ENCODE results near the gene WWOX.

Gene WWOX

GRCh38 chr16:79121906-79122305, 1022.5 kb downstream of the WWOX start:
- no peaks in the 10 kb centered on the region for H3F3A ChIP-seq (ENCODE audit: insufficient read depth, low read length)
- no peak overlapping the region for H3K9ac ChIP-seq (ENCODE audit: low read length)
- no peaks in the 10 kb centered on the region for H3K9me3 ChIP-seq (replicated peaks; ENCODE audit: insufficient read depth, low read length)
- no peaks in the 10 kb centered on the region for H3K4me1 ChIP-seq (ENCODE audit: low read length)
- no peak overlapping the region for H3K27ac ChIP-seq (ENCODE audit: low read length)
- no peak overlapping the region for H3K4me3 ChIP-seq (ENCODE audit: low read length)
- no peak for DNase-seq
- no peak for TF ChIP-seq CTCF (IDR thresholded peaks at IDR 0.05; ENCODE audit: low read length)
- TF ChIP-seq EZH2phosphoT487 (IDR thresholded peaks at IDR 0.05; ENCODE audit: low read length) = no peak
- TF ChIP-seq EZH2 (optimal IDR thresholded peaks at IDR 0.05; ENCODE audit: low read depth, low read length) = no peak
- H4K20me1 ChIP-seq (ENCODE audit: insufficient read depth, low read length) = no peaks in the 10 kb centered on the region
- no peaks in the 10 kb centered on the region for H3K79me2 ChIP-seq (ENCODE audit: low read length)
- H2AFZ ChIP-seq (ENCODE audit: low read length) = no peak overlapping the region
- H3K4me2 ChIP-seq (ENCODE audit: low read depth, low read length) = no peak overlapping the region
- H3K27me3 ChIP-seq (replicated peaks; ENCODE audit: insufficient read depth, low read length) = no peaks in the 10 kb centered on the region
- H3K36me3 ChIP-seq (replicated peaks; ENCODE audit: insufficient read depth, low read length) = no peaks in the 10 kb centered on the region
- no peaks in the 10 kb centered on the region for H3K9me2 ChIP-seq (replicated peaks; ENCODE audit: insufficient read depth, low read length)

- no peak for TF ChIP-seq EZH2phosphoT487 (IDR thresholded peaks at IDR 0.05; ENCODE audit: low read length)
- no peak for TF ChIP-seq CTCF (IDR thresholded peaks at IDR 0.05; ENCODE audit: low read length)
- no peak for TF ChIP-seq EZH2 (optimal IDR thresholded peaks at IDR 0.05; ENCODE audit: low read depth, low read length)
- no peaks in the 10 kb centered on the region for H3K27me3 ChIP-seq (replicated peaks; ENCODE audit: insufficient read depth, low read length)
- no peaks in the 10 kb centered on the region for H3K9me3 ChIP-seq (replicated peaks; ENCODE audit: insufficient read depth, low read length)
- no peak overlapping the region for H3K4me2 ChIP-seq (ENCODE audit: low read depth, low read length)
- no peaks in the 10 kb centered on the region for H3K36me3 ChIP-seq (replicated peaks; ENCODE audit: insufficient read depth, low read length)
- no peak overlapping the region for H3K9ac ChIP-seq (ENCODE audit: low read length)
- H4K20me1 ChIP-seq (ENCODE audit: insufficient read depth, low read length) = no peaks in the 10 kb centered on the region
- DNase-seq = no peak
- H3K9me2 ChIP-seq (replicated peaks; ENCODE audit: insufficient read depth, low read length) = no peaks in the 10 kb centered on the region
- no peak overlapping the region for H3K27ac ChIP-seq (ENCODE audit: low read length)
- H2AFZ ChIP-seq (ENCODE audit: low read length) = no peak overlapping the region
- H3K4me3 ChIP-seq (ENCODE audit: low read length) = no peak overlapping the region
- H3K4me1 ChIP-seq (ENCODE audit: low read length) = no peaks in the 10 kb centered on the region
- no peaks in the 10 kb centered on the region for H3K79me2 ChIP-seq (ENCODE audit: low read length)
- no peaks in the 10 kb centered on the region for H3F3A ChIP-seq (ENCODE audit: insufficient read depth, low read length)
Measured at GRCh38 chr16:79122343-79122742, 1022.9 kb downstream of the WWOX start.

- Histone ChIP-seq H3K36me3 (replicated peaks; ENCODE audit: insufficient read depth, low read length) (no peaks in the 10 kb centered on the region), H3K9me3 (replicated peaks; ENCODE audit: insufficient read depth, low read length) (no peaks in the 10 kb centered on the region), H3K79me2 (ENCODE audit: low read length) (no peaks in the 10 kb centered on the region)
Measured at GRCh38 chr16:79124016-79124756, 1024.7 kb downstream of the WWOX start.

More at GRCh38 chr16:79124016-79124756, 1024.7 kb downstream of the WWOX start:
- no peaks in the 10 kb centered on the region for H3K27me3 ChIP-seq (replicated peaks; ENCODE audit: insufficient read depth, low read length)
- no peak for TF ChIP-seq CTCF (IDR thresholded peaks at IDR 0.05; ENCODE audit: low read length)
- no peak for TF ChIP-seq EZH2 (optimal IDR thresholded peaks at IDR 0.05; ENCODE audit: low read depth, low read length)
- no peak for TF ChIP-seq EZH2phosphoT487 (IDR thresholded peaks at IDR 0.05; ENCODE audit: low read length)
- H3K4me2 ChIP-seq (ENCODE audit: low read depth, low read length) = no peak overlapping the region
- no peaks in the 10 kb centered on the region for H3K9me2 ChIP-seq (replicated peaks; ENCODE audit: insufficient read depth, low read length)
- H4K20me1 ChIP-seq (ENCODE audit: insufficient read depth, low read length) = no peaks in the 10 kb centered on the region
- no peak overlapping the region for H3K9ac ChIP-seq (ENCODE audit: low read length)
- no peak overlapping the region for H2AFZ ChIP-seq (ENCODE audit: low read length)
- no peaks in the 10 kb centered on the region for H3F3A ChIP-seq (ENCODE audit: insufficient read depth, low read length)
- H3K4me3 ChIP-seq (ENCODE audit: low read length) = no peak overlapping the region
- no peaks in the 10 kb centered on the region for H3K4me1 ChIP-seq (ENCODE audit: low read length)
- no peak for DNase-seq
- H3K27ac ChIP-seq (ENCODE audit: low read length) = no peak overlapping the region

All from MM.1S (cell line).